ENCODE measurements around the gene ZNF407.

The ZNF407 gene

DNA sequence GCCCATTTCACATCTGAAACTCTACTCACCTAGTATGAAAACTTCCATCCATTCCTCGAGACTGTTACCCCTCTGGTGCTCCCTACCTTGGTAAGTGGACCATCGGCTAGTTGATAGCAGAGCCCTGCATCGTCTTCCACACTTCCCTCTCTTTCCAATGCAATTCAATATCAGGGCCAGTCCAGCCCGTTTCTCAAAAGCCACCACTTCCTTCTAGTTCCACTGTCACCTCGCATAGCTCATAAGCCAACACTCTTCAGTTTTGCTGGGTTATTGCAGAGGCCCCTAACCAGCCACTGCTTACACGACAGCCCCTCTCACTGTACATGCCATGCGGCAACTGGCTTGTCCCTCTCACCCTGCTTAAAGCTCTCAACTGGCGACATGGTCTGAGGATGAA lies 10.2 kb upstream of the ZNF407 start:
- ChIA-PET CTCF (interaction anchor here (0.6 kb wide), 1 partner anchor 145 kb away, joined by 3 read pairs; no protein-coding TSS in a partner anchor), POLR2A (no interaction called here)
- Histone ChIP-seq H3K4me3 (ENCODE audit: low read depth, low read length) (no peak overlapping the region), H3K9me3 (ENCODE audit: control insufficient read depth, insufficient read depth, low read depth, low read length) (no peaks in the 10 kb centered on the region), H3K36me3 (ENCODE audit: control insufficient read depth in 2 of 2, insufficient read depth in 1 of 2, low read length in 2 of 2) (no peaks in the 10 kb centered on the region), H3K4me1 (ENCODE audit: control insufficient read depth, insufficient read depth, low read length) (no peaks in the 10 kb centered on the region), H3K27ac (ENCODE audit: extremely low read depth, low read depth, low read length) (no peak overlapping the region)
- TF ChIP-seq ZNF248 (tag by site-specific recombination; IDR thresholded peaks at IDR 0.05) = no peak
- TF ChIP-seq ZNF837 (tag by site-specific recombination; IDR thresholded peaks at IDR 0.05) = no peak
- TF ChIP-seq ZNF658 (tag by site-specific recombination; IDR thresholded peaks at IDR 0.05) = no peak
- TF ChIP-seq, protein P1, sequence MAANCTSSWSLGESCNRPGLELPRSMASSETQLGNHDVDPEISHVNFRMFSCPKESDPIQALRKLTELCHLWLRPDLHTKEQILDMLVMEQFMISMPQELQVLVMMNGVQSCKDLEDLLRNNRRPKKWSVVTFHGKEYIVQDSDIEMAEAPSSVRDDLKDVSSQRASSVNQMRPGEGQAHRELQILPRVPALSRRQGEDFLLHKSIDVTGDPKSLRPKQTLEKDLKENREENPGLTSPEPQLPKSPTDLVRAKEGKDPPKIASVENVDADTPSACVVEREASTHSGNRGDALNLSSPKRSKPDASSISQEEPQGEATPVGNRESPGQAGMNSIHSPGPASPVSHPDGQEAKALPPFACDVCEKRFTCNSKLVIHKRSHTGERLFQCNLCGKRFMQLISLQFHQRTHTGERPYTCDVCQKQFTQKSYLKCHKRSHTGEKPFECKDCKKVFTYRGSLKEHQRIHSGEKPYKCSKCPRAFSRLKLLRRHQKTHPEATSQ (tag by site-specific recombination; IDR thresholded peaks at IDR 0.05) = no peak
- TF ChIP-seq ZNF621 (tag by site-specific recombination; IDR thresholded peaks at IDR 0.05) = no peak
- TF ChIP-seq YY2 (tag by site-specific recombination; IDR thresholded peaks at IDR 0.05) = no peak
- TF ChIP-seq ZNF404 (tag by site-specific recombination; IDR thresholded peaks at IDR 0.05) = no peak
- TF ChIP-seq, protein P2, sequence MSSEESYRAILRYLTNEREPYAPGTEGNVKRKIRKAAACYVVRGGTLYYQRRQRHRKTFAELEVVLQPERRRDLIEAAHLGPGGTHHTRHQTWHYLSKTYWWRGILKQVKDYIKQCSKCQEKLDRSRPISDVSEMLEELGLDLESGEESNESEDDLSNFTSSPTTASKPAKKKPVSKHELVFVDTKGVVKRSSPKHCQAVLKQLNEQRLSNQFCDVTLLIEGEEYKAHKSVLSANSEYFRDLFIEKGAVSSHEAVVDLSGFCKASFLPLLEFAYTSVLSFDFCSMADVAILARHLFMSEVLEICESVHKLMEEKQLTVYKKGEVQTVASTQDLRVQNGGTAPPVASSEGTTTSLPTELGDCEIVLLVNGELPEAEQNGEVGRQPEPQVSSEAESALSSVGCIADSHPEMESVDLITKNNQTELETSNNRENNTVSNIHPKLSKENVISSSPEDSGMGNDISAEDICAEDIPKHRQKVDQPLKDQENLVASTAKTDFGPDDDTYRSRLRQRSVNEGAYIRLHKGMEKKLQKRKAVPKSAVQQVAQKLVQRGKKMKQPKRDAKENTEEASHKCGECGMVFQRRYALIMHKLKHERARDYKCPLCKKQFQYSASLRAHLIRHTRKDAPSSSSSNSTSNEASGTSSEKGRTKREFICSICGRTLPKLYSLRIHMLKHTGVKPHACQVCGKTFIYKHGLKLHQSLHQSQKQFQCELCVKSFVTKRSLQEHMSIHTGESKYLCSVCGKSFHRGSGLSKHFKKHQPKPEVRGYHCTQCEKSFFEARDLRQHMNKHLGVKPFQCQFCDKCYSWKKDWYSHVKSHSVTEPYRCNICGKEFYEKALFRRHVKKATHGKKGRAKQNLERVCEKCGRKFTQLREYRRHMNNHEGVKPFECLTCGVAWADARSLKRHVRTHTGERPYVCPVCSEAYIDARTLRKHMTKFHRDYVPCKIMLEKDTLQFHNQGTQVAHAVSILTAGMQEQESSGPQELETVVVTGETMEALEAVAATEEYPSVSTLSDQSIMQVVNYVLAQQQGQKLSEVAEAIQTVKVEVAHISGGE (tag by site-specific recombination; conservative IDR thresholded peaks at IDR 0.05; ENCODE audit: low read depth) = no peak
- TF ChIP-seq, protein P3, sequence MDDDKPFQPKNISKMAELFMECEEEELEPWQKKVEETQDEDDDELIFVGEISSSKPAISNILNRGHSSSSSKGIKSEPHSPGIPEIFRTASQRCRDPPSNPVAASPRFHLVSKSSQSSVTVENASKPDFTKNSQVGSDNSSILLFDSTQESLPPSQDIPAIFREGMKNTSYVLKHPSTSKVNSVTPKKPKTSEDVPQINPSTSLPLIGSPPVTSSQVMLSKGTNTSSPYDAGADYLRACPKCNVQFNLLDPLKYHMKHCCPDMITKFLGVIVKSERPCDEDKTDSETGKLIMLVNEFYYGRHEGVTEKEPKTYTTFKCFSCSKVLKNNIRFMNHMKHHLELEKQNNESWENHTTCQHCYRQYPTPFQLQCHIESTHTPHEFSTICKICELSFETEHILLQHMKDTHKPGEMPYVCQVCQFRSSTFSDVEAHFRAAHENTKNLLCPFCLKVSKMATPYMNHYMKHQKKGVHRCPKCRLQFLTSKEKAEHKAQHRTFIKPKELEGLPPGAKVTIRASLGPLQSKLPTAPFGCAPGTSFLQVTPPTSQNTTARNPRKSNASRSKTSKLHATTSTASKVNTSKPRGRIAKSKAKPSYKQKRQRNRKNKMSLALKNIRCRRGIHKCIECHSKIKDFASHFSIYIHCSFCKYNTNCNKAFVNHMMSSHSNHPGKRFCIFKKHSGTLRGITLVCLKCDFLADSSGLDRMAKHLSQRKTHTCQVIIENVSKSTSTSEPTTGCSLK (tag by site-specific recombination; IDR thresholded peaks at IDR 0.05) = no peak
- TF ChIP-seq SP2 (tag by site-specific recombination; IDR thresholded peaks at IDR 0.05) = no peak
- TF ChIP-seq ZNF707 (tag by site-specific recombination; IDR thresholded peaks at IDR 0.05) = no peak
- no peak for TF ChIP-seq FEZF1 (tag by site-specific recombination; IDR thresholded peaks at IDR 0.05)
- no peak for TF ChIP-seq SP3 (tag by site-specific recombination; IDR thresholded peaks at IDR 0.05)
- TF ChIP-seq ZNF600 (tag by site-specific recombination; IDR thresholded peaks at IDR 0.05) = no peak
- TF ChIP-seq ZSCAN16 (tag by site-specific recombination; IDR thresholded peaks at IDR 0.05) = no peak
- no peak for TF ChIP-seq ZNF354C (tag by site-specific recombination; IDR thresholded peaks at IDR 0.05; ENCODE audit: borderline replicate concordance, low read depth)
- TF ChIP-seq ZSCAN23 (tag by site-specific recombination; IDR thresholded peaks at IDR 0.05) = no peak

DNA sequence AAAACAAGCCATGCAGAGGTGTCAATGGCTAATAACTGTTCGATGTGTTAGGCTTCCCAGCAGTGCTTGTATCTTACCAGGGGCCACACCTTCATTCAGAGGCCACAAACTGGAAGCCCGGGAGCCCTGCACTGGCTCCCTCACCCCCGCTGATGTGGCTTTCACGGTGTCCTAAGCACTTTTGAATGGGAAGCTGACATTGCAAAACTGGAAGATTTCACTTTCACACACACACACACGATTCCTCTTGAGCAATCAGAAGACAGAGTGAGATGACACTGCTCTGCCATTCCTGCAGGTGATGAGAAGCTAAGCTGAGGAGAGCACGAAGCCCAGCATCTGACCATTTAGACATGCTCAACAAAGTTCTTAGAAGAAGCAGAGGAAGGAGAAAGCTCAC lies 8.6 kb upstream of the ZNF407 start:
- no peak overlapping the region for H3K27ac ChIP-seq (ENCODE audit: extremely low read depth, low read depth, low read length)
- H3K9me3 ChIP-seq (ENCODE audit: control insufficient read depth, insufficient read depth, low read depth, low read length) = no peaks in the 10 kb centered on the region
- ChIA-PET CTCF (no interaction called here), POLR2A (no interaction called here)
- no peak overlapping the region for H3K4me3 ChIP-seq (ENCODE audit: low read depth, low read length)
- TF ChIP-seq ZNF48 (tag by site-specific recombination; IDR thresholded peaks at IDR 0.05) (no peak), ZFP41 (tag by site-specific recombination; IDR thresholded peaks at IDR 0.05; ENCODE audit: borderline replicate concordance) (no peak), ZNF792 (tag by site-specific recombination; IDR thresholded peaks at IDR 0.05) (no peak), HOXC10 (CRISPR knock-in tag; IDR thresholded peaks at IDR 0.05) (no peak), ZNF747 (tag by site-specific recombination; IDR thresholded peaks at IDR 0.05) (no peak), ZNF521 (tag by site-specific recombination; IDR thresholded peaks at IDR 0.05) (no peak), ZNF660 (tag by site-specific recombination; IDR thresholded peaks at IDR 0.05) (no peak), ZNF596 (tag by site-specific recombination; IDR thresholded peaks at IDR 0.05) (no peak), MYNN (tag by site-specific recombination; IDR thresholded peaks at IDR 0.05; ENCODE audit: borderline replicate concordance) (no peak), ZNF341 (tag by site-specific recombination; IDR thresholded peaks at IDR 0.05; ENCODE audit: low read depth) (no peak), ZNF416 (tag by site-specific recombination; IDR thresholded peaks at IDR 0.05) (no peak)
- TF ChIP-seq, protein P4, sequence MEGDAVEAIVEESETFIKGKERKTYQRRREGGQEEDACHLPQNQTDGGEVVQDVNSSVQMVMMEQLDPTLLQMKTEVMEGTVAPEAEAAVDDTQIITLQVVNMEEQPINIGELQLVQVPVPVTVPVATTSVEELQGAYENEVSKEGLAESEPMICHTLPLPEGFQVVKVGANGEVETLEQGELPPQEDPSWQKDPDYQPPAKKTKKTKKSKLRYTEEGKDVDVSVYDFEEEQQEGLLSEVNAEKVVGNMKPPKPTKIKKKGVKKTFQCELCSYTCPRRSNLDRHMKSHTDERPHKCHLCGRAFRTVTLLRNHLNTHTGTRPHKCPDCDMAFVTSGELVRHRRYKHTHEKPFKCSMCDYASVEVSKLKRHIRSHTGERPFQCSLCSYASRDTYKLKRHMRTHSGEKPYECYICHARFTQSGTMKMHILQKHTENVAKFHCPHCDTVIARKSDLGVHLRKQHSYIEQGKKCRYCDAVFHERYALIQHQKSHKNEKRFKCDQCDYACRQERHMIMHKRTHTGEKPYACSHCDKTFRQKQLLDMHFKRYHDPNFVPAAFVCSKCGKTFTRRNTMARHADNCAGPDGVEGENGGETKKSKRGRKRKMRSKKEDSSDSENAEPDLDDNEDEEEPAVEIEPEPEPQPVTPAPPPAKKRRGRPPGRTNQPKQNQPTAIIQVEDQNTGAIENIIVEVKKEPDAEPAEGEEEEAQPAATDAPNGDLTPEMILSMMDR (tag by site-specific recombination; IDR thresholded peaks at IDR 0.05) = no peak
- no peaks in the 10 kb centered on the region for H3K4me1 ChIP-seq (ENCODE audit: control insufficient read depth, insufficient read depth, low read length)
- H3K36me3 ChIP-seq (ENCODE audit: control insufficient read depth in 2 of 2, insufficient read depth in 1 of 2, low read length in 2 of 2) = peaks cover 4 to 7% of the 10 kb centered on the region in 2 experiments; a peak in 2 of 3 replicates

Measured in HEK293 (cell line).